H4 (cell line): ENCODE results near the gene MLLT1. TPM values are rescaled to one million over a fixed set of nuclear protein-coding genes. Genes with fewer than 3 reads are reported as not detected.

Experiments
- DNase-seq: peaks from one replicate; pipeline ENCODE4 v3.0.0-alpha.2; 2015; ENCODE audit warnings: low spot score
- total RNA-seq: library from RNA; depleted of rRNA; stranded (reverse); fragments of >200 nt; shearing (Covaris generic); gene quantifications from 2 replicates; pipeline ENCODE4 v1.2.3, GENCODE V29; 2014

Gene MLLT1
- total RNA-seq, 1 experiment from 2014 or later, result 9.6 TPM

DNA sequence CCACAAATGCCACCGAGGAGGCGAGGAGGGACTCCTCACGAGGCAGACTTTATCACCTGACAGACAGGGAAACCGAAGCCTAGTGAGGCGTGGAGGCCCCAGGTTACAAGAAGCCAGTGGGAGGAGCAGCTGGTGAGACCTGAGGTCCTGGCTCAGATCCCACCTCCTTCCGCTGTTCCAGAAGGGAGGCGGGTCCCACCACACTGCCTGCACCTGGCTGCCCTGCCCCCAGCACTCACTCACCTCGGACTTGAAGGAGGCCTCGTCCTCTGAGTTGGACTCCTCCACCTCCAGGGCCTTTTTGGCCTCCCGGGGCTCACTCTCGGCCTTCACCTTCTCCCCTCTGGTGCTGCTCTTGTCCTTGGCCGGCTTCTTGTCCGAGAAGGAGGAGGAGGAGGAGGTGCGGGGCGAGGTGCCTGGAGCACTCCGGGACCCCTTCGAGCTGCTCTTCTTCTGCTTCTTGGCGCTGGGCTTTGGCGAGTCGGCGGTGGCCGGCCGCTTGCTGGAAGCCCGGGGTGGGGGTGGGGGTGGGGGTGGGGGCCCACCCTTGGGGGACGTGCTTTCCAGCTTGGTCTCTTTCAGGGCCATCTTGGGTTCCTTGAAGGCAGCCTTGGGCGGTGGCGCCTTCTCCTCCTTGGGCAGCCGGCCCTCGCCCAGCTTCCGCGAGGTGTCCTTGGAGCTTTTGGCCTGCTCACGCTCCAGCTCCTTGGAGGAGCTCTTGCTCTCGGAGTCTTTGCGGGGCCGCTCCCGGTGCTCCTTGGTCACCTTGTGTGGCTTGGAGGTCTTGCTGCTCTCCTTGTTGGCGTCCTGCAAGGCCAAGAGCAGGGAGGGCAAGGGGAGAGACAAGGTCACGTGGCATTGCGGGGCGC is 57.7 kb downstream of the MLLT1 start:
- no peak for DNase-seq

DNA sequence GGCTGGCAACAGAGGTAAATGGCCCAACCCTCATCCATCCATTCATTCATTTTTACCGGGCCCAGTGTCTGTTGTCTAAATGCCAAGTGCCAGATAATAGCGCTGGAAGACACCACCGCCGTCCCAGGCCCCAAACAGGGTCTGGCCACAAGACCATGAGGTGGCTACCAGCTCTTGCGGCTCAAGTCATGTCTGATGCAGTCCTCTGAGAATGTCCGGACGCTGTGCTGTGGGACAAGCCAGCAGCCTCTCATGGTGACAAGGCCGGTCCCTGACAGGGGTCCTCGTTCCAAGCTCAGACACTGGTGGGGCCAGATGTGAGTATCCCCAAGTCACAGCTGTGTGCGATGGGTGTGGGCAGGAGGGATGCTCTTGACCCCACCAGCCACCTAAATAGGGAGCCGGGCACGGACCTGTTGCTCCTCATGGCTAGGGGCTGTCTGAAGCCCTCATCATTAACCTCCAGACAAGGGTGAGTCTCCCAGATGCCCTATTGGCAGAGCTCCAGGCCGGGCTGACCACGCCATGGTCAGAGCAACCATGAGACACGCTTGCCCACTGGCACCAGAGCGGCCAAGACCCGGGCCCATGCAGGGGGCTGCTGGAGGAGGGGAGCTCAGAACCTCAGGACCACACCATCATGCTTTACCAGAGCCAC is 58.4 kb downstream of the MLLT1 start:
- DNase-seq, result no peak

DNA sequence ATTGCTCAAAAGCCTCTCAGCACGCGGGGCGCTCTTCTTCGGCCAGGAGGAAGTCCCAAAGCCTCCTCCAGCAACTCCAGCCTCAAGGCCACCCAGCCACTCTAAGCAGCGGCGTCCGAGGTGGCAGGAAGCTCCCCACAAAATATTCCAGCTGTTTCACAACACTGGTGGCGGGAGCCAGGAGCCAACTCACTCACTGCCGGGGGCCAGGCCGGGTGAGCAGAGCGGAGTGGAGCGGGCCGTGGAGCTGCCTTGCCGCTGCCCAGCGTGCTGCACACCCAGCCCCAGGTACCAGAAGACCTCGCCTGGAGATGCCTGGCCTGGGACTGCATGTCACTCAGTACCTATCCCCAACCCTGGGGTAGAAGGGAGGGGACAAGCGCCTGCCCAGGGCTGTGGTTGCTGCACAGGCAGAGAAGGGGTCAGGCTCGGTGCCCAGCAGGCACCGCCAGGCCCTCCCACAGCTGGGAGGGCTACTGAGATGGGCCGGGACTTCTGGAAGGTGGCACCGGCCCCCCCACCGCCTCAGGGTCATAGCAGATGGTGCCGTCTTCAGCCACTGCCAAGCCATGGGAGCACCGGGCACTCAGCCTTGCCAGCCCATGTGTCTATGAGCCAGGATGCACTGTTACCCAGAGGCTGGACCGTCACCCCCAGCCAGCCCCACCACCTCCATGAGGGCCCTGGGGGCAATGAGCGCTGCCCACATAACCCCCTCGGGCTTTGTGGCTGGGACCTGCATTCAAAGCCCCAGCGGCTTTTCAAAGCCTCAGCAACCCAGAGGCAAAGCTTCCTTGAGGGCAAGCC is 59.2 kb downstream of the MLLT1 start:
- no peak for DNase-seq

DNA sequence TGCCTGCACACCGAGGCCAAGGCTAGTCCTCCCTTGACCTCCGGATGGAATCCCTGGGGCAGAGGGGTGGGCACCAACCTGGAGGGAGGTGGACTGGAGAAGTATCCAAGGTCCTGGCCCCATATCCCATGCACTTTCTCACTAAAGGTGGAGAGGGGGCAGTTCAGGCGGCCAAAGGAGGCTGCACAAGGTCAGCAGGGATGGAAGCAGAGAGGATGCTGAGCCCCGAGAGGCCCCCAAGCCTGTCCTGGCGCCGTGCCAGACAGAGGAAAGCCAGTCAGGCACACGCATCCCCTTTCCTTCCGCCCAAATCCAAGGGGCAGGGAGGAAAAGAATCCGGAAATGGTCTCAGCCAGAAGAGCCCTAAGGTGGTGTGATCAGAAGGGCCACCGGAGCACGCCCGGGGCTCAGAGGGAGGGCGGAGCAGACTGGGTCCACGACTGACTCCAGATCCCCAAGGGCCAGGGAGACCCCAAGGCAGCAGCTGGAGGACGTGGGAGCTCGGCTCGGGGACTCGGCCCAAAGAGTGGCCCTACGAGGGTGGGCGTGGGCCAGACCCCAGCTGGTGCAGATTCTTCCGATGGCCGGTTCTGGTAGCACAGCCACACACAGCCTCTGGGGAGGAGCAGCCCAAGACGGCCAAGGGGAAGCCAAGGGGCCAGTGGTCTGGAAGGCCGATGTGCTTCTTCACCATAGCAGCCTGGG is 60.0 kb downstream of the MLLT1 start:
- no peak for DNase-seq

DNA sequence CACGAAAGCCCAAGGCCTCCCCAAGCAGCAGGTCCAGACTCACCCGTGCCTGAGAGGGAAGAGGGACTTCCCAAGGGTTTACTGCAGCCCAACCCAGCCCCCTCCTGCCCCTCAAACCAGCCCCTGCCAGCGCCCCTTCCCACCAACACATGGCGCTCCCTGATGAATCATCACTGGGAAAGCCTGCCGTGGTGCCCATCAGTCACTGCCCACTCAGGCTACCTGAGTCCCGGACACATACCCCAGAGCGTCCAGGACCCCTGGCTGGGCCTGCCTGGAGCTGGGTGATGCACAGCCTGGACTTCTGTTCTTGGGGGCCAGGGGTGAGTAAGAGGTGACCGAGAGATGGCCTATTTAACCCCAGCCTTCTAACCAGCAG is 60.6 kb downstream of the MLLT1 start:
- no peak for DNase-seq

DNA sequence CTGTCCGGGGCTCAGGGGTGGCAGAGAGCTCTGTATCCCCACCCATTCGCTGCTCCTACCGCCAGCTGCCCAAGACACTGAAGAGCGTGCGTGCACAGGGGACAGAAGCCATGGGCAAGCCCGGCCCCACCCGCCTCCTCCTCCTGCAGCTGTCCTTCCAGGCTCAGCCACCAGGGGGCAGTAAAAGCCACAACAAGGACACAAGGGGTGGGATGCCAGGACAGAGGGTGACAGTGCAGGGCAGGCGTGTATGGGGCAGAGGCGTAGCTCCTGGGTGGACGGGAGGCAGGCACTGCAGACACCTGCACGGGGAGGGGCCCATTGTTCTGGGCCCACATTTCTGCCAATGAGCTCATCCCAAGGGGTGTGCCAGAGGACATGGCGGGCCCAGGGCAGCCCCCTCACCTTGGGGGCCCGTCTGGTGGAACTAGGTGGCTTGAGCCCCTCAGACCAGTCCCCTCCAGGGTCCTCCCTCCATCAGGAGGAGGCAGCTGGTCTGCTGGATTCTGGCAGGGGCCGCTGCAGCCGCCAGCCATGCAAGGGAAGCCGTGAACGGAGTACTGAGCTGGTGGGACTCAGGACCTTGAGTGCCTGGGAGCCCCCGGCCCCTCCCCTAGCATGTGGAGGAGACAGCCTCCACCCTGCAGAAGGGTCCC is 61.2 kb downstream of the MLLT1 start:
- DNase-seq, result peak; percentile 78

DNA sequence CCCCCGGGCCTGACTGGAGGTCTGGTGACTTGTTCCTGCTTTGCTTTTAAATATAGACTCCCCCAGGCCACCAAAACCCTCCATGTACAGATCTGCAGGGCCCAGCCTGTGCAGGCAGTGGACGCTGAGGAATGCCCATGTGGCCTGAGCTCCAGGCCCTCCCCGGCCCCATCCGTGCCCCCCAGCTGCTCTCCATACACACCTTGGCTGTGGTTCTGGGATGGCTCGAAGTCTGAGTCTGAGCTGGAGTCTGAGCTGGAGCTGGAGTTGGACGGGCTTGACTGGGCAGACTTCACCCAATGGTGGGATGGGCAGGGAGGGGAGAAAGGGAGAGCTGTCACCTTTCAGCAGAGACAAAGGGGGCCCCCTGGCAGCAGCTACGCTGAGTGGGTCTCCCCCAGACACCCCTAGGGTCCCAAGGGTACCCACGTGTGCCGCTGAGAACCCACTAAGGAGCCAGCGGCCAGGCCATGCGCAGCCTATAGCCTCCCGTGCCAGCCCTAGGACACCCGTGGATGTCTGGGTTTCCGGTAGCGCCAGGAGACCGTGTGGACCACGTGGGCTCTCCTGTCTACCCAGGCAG is 61.9 kb downstream of the MLLT1 start:
- DNase-seq, result no peak

DNA sequence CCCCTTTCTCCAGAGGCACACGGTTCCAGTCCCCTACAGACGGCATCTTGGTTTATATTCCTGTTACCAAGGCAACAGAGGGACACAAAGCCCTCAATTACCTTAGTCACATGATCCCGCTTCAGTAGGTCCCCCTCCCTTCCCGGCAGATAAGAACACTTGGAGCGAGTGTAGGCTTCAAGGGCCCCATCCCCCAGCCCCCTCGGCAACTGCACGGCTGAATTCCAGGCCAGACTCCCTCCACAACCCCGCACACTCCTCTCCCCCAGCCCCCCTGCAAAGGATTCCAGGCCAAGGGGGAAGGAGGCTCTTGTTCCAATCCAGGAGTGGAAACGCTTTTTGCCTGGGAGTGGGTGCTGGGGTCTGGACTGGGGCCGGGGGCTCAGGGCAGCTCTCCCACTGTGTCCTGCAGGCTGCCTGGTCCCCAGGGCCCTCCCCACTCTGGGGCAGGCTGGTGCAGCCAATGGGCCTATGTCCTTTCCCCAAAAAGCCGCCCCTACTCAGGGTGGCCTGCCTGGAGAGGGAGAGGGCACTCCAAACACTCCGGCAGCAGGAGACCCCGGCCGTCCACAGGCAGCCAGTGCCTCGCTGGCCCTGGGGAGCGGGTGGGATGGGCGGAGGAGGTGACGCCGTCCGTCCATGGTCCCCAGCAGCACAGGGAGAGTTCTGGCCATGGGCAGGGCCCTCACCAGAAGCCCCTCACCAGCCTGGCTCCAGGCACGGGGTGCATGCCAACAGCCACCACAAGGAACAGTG is 62.6 kb downstream of the MLLT1 start:
- no peak for DNase-seq

DNA sequence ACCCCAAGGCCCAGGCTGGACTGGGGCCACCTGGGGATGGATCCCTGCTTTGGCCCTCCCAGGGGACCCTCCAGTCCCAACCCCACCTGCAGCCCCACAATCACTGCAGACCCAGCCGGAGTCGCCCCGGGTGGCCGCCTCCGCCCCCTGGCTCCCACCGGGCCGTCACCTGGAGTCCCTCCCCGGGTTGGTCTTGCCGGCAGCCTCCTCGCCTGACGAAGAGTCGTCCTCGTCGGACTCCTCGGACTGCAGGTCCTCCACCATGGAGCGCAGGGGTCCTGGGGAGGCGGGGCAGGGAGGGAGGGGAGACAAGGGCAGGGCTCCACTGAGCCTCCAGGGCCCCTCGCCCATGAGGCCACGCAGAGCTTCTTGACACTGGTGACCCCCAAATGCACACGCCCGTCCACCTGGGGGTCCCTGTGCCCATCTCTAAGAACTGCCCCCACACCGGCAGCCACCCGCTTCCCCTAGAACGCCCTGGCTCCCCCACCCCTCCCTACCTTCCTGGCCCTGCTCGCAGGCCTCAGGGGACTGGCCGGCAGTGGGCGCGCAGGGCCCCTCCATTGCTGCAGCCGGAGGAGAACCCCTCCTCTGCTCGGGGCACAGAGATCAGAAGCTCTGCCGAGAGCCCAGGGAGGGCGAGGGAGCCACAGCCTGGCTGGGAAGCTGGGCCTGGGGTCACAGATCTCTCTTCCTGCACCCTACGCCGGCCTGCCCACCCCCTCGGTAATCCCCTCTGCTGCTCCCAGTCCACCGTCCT is 63.4 kb downstream of the MLLT1 start:
- no peak for DNase-seq

DNA sequence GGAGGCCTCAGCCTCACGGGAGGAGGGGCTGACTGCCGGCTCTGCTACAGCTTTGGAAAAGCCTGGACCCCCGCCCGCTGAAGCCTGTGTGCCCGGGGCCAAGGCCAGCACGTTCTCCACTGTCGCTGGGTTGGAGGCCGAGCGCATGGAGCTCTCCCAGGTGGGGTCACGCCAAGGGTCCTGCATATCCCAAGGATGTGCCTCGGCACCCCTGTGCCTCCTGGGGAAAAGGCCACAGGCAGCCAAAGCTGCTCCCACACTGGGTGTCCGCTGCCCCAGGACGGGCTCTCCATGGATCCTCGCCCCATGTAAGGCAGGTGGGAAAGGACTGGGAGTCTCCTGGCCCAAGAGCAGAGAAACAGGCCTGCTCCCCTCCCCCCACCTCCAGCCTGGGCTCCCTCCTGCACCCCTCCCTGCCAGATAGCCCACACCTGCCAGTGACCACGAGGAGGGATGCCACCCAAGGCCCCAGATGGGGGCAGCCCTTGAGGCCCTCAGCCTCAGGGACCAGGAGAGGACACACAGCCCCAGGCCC is 64.0 kb downstream of the MLLT1 start:
- no peak for DNase-seq

DNA sequence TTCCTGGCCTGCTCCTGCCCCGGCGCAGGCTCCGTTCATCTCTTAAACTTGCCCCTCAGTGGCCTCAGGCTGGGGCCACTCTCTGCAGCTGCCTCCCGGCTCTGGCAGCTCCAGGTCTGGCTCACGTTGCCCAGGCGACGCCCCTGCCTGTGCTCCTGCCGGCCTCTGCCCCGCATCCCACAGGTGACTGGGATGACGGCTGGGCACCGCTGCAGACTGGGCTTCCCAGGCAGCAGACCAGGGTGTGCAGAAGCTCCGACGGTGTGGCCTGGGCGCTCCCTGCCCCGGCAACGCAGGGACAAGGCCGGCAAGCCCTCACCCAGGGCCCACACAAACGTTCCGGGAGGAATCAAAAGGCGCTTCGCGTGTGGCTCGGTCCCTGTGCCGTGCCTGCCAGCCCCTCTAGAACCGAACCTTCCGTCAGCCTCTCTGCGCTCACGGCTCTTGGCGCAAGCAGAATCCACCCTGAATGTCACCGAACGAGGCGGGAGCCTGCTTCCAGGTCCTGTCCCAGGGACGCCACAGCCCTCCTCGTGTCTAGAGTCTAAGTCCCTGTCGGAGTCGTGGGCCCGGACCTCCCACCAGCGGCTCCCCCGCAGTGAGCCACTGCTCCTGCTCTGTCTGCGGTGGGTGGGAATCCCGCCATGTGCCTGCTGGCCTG is 64.8 kb downstream of the MLLT1 start:
- DNase-seq, result no peak

DNA sequence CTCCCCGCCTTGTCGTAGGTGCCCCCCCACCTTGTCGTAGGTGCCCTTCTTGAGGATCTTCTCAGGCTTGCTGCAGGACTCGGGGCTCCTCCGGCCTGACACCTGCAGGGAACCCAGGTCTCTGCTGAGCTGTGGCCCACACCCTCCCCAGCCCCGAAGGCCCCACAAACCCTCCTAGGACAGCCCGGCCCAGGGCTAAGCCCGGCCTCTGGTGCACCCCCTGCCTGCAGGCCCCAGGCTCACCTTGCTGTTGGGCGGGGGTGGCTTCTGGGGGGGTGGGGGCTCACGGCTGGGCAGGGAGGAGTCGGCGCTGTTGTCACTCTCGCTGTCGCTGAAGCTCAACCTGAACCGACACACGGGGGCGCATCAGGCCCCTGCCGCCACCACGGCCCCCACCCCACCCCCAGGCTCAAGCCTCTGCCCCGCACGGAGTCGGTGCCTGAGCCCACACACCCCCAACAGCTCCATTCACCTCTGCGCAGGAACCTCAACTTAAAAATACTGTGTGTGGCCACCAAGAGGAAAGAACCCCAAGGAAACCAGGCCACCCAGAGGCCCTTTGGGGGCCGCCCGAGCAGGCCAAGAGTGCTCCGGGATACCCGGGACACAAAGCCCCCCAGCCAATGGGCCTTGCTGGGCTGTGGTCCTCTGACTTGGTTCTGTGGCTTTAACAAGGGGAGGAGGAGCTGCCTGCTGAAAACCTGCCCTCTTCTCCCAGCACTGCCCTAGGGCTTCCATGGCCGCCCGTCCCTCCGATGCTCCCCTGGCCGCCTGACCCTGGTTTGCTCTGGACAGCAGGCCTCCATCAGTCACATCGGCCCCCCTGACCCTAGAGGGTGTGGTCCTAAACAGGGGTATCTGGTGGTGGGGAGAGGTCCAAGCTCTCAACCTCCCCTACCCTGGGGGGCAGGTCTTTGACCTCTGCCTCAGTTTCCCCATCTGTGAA is 65.8 kb downstream of the MLLT1 start:
- DNase-seq, result no peak

DNA sequence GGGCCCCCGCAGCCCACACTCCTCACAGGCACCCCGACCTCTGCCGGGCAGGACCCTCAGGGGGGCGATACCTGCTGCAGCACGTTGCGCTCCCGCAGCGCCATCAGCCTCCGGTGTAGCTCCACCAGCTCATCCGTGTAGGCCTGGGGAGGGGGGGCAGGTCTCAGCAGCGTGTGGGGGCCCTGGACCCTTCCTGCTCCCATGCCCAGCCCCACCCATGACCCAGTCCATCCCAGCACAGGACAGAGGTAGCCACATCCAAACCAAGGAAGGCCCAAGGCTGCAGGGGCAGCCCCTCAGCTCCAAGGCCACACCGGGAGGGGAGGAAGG is 66.5 kb downstream of the MLLT1 start:
- no peak for DNase-seq

DNA sequence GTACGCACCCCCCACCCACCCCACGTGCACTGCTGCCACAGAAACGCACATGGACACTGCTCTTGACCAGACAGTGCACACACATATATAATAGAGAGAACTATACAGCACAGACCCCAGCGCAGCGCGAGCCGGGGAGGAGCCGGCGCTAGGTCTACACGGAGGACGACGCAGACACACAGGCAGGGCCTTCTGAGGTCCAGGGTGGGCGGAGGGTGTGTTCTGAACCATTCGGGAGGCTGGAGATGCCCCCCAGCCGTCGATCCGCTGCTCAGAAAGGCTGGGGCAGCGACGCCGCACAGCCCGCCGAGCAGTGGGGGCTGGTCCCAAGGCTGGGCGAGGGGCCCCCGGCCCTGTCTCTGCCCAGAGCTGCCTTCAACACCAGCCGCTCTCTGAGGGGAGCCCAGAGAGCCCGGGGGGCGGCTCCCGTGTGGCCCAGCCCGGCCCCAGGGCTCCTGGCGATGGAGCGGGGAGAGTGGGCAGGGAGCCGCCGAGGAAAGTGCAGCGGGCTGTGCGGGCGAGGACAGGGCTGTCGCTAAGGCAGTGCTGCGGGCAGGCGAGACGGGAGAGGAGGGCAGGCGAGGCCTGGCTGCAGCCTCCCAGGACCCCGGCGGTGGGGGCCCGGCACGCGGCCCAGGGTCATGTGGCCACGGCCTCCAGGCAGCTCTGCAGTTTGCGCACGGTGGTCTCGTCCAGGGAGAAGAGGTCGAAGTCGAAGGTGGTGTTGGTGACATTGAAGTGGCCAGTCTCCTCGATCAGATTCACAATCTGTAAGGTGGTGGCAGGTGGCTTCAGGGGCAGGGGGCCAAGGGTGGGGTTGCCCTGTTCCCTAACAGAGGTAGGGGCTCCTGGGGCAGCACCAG is 67.1 kb downstream of the MLLT1 start:
- no peak for DNase-seq

DNA sequence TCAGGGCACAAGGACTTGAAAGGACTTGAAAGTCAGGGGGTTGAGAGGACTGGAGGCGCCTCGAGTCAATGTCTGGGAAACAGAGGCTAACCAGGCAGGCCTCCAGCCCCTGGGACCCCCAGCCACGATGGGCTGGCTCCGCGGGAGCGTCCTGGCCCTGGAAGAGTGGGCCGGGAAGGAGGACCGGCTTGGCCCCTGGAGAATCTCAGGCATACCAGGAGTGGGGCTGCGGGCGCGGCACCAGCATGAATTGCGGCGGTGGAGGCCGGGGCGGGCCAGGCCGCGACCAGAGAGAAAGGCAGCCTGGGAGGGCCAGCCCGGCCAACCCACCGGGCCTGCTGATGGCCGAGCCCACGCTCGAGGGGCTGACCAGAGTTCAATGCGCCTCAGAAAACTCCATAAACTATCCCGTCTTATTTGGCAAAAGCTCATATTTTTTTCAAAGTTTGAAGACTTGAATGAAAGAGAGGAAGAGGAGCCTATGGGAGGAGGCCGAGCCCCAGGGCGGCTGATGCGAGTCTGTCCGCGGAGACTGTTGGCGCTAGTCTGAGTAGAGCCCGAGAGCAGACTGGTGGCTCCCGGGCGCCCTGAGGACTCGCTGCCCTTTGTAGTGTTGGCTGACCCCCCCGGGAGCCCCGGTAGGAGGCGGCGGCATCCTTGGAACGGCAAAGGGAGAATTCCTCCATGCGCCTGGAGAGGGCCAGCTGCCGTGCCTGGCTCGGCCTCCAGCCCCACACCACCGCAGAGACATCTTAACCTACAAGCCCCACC is 68.0 kb downstream of the MLLT1 start:
- no peak for DNase-seq
